Upper lobe of left lung (tissue), 4 donors: ENCODE results near the gene HYAL4.

ENCODE experiments used
- POLR2AphosphoS5 ChIP-seq, 2 donors: sonication (generic); formaldehyde crosslinking; IDR thresholded peaks; one replicate each; pipeline ENCODE4 v1.5.1; 2017; ENCODE audit warnings: antibody characterized with exemption in 2 of 2
- TF ChIP-seq, protein P1 (sequence below), 6 experiments: fragments of 450-650 bp in 4 of 6; fragments of 200-600 bp in 2 of 6; sonication (generic) in 2 of 6; IDR thresholded peaks; one replicate each; pipeline ENCODE4 v1.5.1; 2016 to 2019; ENCODE audit warnings: antibody characterized with exemption in 6 of 6

DNA sequence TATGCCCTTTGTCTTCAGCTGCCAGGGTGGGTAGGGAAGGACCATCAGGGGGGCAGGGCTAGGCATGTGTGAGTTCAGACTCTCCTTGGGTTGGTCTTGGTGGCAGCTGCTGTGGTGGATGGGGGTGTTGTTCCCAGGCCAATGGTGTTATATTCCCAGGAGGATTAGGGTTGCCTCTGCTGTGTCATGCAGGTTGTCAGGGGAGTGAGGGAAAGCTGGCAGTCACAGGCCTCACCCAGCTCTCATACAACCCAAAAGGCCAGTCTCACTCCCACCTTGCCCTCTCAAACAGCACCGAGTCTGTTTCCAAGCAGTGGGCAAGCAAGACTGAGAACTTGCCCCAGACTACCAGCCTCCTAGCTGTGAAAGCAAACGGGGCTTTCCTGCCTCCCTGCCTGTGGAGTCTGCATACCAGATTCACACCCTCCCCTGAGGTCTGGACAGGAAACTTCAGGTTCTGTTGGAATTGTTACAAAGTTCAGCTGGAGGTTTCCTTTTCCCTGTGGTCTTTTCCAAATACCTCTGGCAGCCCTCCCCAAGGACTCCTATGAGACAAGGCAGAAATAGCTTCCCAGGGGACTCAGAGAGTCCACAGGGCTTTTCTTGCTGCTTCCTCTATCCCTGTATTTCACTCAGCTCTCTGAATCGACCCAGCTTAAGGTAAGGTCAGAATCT lies 1.4 kb downstream of the HYAL4 start:
- TF ChIP-seq, protein P1, sequence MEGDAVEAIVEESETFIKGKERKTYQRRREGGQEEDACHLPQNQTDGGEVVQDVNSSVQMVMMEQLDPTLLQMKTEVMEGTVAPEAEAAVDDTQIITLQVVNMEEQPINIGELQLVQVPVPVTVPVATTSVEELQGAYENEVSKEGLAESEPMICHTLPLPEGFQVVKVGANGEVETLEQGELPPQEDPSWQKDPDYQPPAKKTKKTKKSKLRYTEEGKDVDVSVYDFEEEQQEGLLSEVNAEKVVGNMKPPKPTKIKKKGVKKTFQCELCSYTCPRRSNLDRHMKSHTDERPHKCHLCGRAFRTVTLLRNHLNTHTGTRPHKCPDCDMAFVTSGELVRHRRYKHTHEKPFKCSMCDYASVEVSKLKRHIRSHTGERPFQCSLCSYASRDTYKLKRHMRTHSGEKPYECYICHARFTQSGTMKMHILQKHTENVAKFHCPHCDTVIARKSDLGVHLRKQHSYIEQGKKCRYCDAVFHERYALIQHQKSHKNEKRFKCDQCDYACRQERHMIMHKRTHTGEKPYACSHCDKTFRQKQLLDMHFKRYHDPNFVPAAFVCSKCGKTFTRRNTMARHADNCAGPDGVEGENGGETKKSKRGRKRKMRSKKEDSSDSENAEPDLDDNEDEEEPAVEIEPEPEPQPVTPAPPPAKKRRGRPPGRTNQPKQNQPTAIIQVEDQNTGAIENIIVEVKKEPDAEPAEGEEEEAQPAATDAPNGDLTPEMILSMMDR (IDR thresholded peaks at IDR 0.05) = no peak
- TF ChIP-seq POLR2AphosphoS5 (IDR thresholded peaks at IDR 0.05) = no peak
